IgD-negative memory B cell (primary cell): ENCODE measurements around the gene RNF13. TPM values are rescaled to one million over a fixed set of nuclear protein-coding genes. Genes with fewer than 3 reads are reported as not detected.
"Not testable (repeated sequence)": the region's sequence is repeated elsewhere in the genome, so short reads cannot be mapped to it uniquely, and the experiment has no call there.

Experiments
- H3K27ac Mint-ChIP-seq, 3 donors: one replicate each; pipeline ENCODE4 v1.8.0; 2020 to 2022; ENCODE audit warnings: mild to moderate bottlenecking in 3 of 3, mixed read lengths in 3 of 3, moderate library complexity in 1 of 3
- H3K27me3 Mint-ChIP-seq: one replicate; pipeline ENCODE4 v1.8.0; 2021; ENCODE audit warnings: mixed read lengths
- H3K36me3 Mint-ChIP-seq: one replicate; pipeline ENCODE4 v1.8.0; 2020; ENCODE audit warnings: mild to moderate bottlenecking, mixed read lengths
- H3K4me1 Mint-ChIP-seq, 3 donors: one replicate each; pipeline ENCODE4 v1.8.0; 2020 to 2022; ENCODE audit warnings: mixed read lengths in 3 of 3, mild to moderate bottlenecking in 1 of 3
- H3K4me3 Mint-ChIP-seq, 4 donors: one replicate each; pipeline ENCODE4 v1.8.0; 2020 to 2022; ENCODE audit warnings: mild to moderate bottlenecking in 4 of 4, mixed read lengths in 4 of 4, moderate library complexity in 3 of 4
- H3K9me3 Mint-ChIP-seq, 3 donors: one replicate each; pipeline ENCODE4 v1.8.0; 2020 to 2021; ENCODE audit warnings: mixed read lengths in 3 of 3, mild to moderate bottlenecking in 1 of 3
- polyA plus RNA-seq: library from polyadenylated mRNA; unstranded; fragments of 300-500 nt; fragmentation: Illumina TruSeq; gene quantifications from one replicate; pipeline ENCODE4 v1.2.3, GENCODE V29; 2021

RNF13 gene
- polyA plus RNA-seq, 1 donor from 2014 or later, result 121 TPM

- Mint-ChIP-seq H3K36me3 (no peaks in the 10 kb centered on the region), H3K4me3 (peak overlapping the region in 1 of 4 donors; percentile 3), H3K27ac (no peak overlapping the region), H3K27me3 (peaks cover 11% of the 10 kb centered on the region), H3K9me3 (peaks cover 0 to 2% (median 0%) of the 10 kb centered on the region in 3 donors), H3K4me1 (peaks cover 3 to 7% (median 5%) of the 10 kb centered on the region in 3 donors)
Observed at GRCh38 chr3:149975919-149976318, 162.9 kb downstream of the RNF13 start.

DNA sequence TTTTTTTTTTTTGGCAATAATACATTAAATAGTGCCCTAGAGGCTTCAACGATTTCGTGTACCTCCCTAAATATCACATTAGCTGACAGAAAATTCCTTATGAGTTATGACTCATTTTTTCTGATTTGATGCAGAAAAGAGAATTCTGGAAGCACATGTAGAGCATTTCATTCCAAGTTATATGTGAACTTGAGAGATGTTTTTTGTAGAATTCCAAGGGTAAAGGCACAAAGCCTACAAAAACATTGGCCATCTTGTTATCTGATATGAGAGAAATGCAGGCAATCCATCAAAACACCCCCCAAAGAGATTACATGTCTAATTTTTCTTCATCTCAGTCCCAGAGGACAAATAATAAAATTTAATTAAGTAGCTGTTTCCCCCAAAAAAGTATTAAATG, 164.4 kb downstream of the RNF13 start:
- Mint-ChIP-seq H3K4me3 (no peak overlapping the region), H3K27me3 (peaks cover 5% of the 10 kb centered on the region)

GRCh38 chr3:149981979-149982378, 169.0 kb downstream of the RNF13 start:
- H3K4me1 Mint-ChIP-seq, H3K9me3 Mint-ChIP-seq: not testable (repeated sequence)

More for the DNA sequence above, 164.4 kb downstream of the RNF13 start:
- Mint-ChIP-seq H3K4me1 (no peaks in the 10 kb centered on the region), H3K9me3 (peaks cover 0 to 2% (median 0%) of the 10 kb centered on the region in 3 donors), H3K27ac (no peak overlapping the region), H3K36me3 (no peaks in the 10 kb centered on the region)

DNA sequence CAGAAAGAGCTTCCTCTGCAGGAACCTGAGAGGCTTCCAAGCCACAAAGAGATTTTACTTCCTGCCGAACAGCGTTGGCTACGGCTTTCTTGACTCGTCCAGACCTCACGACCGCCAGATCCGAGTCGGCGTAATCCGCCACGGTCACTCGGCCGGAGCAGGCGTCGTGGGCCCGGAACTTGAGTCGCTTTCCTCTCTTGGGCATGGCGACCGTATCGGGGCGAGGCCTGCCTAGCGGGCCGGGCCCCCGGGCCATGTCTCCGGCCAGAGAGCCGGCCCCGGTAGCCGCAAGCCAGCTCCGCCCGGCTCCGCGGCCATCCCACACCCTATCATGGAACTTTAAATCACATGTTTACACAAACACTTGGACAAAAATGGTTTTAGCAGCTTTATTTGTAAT, 170.0 kb downstream of the RNF13 start:
- H3K9me3 Mint-ChIP-seq, H3K27me3 Mint-ChIP-seq, H3K36me3 Mint-ChIP-seq, H3K4me3 Mint-ChIP-seq, H3K27ac Mint-ChIP-seq, H3K4me1 Mint-ChIP-seq: not testable (repeated sequence)

More at GRCh38 chr3:149981979-149982378, 169.0 kb downstream of the RNF13 start:
- H3K36me3 Mint-ChIP-seq, H3K27ac Mint-ChIP-seq, H3K27me3 Mint-ChIP-seq, H3K4me3 Mint-ChIP-seq: not testable (repeated sequence)

GRCh38 chr3:149983628-149984027, 170.6 kb downstream of the RNF13 start:
- Mint-ChIP-seq H3K36me3 (no peaks in the 10 kb centered on the region), H3K9me3 (peaks cover 0 to 2% (median 0%) of the 10 kb centered on the region in 3 donors), H3K27me3 (peaks cover 6% of the 10 kb centered on the region), H3K4me3 (no peak overlapping the region), H3K4me1 (peaks cover 0 to 1% (median 0%) of the 10 kb centered on the region in 3 donors), H3K27ac (no peak overlapping the region)

GRCh38 chr3:149989307-149989706, 176.3 kb downstream of the RNF13 start:
- H3K9me3 Mint-ChIP-seq, result peaks cover 5% of the 10 kb centered on the region in 3 donors
- peak overlapping the region in 1 of 3 donors; percentile 34 for H3K27ac Mint-ChIP-seq
- H3K27me3 Mint-ChIP-seq, result peaks cover 8% of the 10 kb centered on the region
- no peak overlapping the region for H3K4me3 Mint-ChIP-seq
- no peaks in the 10 kb centered on the region for H3K36me3 Mint-ChIP-seq
- H3K4me1 Mint-ChIP-seq, result no peaks in the 10 kb centered on the region

- Mint-ChIP-seq H3K4me3 (no peak overlapping the region), H3K36me3 (peaks cover 3% of the 10 kb centered on the region), H3K9me3 (peaks cover 11 to 14% (median 13%) of the 10 kb centered on the region in 3 donors), H3K27ac (no peak overlapping the region), H3K27me3 (peaks cover 8% of the 10 kb centered on the region), H3K4me1 (no peaks in the 10 kb centered on the region)
Observed at GRCh38 chr3:149990423-149990948, 177.5 kb downstream of the RNF13 start.

GRCh38 chr3:149992416-149993058, 179.5 kb downstream of the RNF13 start:
- Mint-ChIP-seq H3K9me3 (peaks cover 11 to 19% (median 15%) of the 10 kb centered on the region in 3 donors), H3K27ac (no peak overlapping the region), H3K4me1 (no peaks in the 10 kb centered on the region), H3K4me3 (no peak overlapping the region), H3K36me3 (peaks cover 5% of the 10 kb centered on the region), H3K27me3 (peaks cover 3% of the 10 kb centered on the region)

DNA sequence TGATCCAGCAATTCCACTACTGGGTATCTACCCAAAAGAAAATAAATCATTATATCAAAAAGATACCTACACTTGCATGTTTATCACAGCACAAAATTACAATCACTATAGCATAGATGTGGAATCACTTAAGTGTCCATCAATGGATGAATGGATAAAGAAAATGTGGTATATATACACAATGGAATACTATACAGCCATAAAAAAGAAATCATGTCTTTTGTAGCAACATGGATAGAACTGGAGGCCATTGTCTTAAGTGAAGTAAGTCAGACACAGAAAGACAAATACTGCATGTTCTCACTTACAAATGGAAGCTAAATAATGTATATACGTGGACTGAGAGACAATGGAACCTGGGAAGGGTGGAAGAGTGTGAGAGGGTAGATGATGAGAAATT, 185.9 kb downstream of the RNF13 start:
- no peaks in the 10 kb centered on the region for H3K27me3 Mint-ChIP-seq
- H3K9me3 Mint-ChIP-seq, result peaks cover 8 to 17% (median 13%) of the 10 kb centered on the region in 3 donors
- H3K4me3 Mint-ChIP-seq, result no peak overlapping the region

DNA sequence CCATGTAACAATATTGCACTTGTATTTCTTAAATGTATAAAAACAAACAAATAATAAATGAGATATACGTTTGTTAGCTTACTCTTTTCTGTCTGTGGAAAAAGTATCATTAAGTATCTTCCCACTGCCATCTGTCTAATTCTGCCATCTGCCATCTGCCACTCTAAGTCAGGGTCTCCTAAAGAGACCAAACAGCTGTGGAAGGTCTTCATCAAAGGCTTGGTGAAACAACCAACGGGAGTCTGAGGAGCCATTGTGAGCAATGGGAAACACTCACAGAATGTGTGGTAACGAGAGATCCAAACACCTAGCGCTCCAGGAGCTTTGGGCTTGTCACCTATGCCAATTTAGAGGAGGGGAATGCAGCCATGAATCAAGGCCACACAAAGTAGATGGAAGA, 186.4 kb downstream of the RNF13 start:
- no peaks in the 10 kb centered on the region for H3K4me1 Mint-ChIP-seq
- H3K27me3 Mint-ChIP-seq, result no peaks in the 10 kb centered on the region
- peaks cover 8 to 17% (median 12%) of the 10 kb centered on the region in 3 donors for H3K9me3 Mint-ChIP-seq

More for the DNA sequence above, 185.9 kb downstream of the RNF13 start:
- no peaks in the 10 kb centered on the region for H3K4me1 Mint-ChIP-seq
- H3K36me3 Mint-ChIP-seq, result peaks cover 5% of the 10 kb centered on the region
- H3K27ac Mint-ChIP-seq, result no peak overlapping the region

GRCh38 chr3:150000641-150001040, 187.6 kb downstream of the RNF13 start:
- Mint-ChIP-seq H3K4me1 (no peaks in the 10 kb centered on the region), H3K27me3 (no peaks in the 10 kb centered on the region), H3K27ac (no peak overlapping the region), H3K9me3 (peaks cover 2 to 6% (median 3%) of the 10 kb centered on the region in 3 donors), H3K4me3 (no peak overlapping the region), H3K36me3 (peaks cover 2% of the 10 kb centered on the region)

More for the DNA sequence above, 186.4 kb downstream of the RNF13 start:
- peaks cover 5% of the 10 kb centered on the region for H3K36me3 Mint-ChIP-seq
- no peak overlapping the region for H3K27ac Mint-ChIP-seq
- no peak overlapping the region for H3K4me3 Mint-ChIP-seq

- Mint-ChIP-seq H3K27ac (no peak overlapping the region), H3K4me1 (no peaks in the 10 kb centered on the region), H3K36me3 (no peaks in the 10 kb centered on the region), H3K27me3 (peaks cover 2% of the 10 kb centered on the region), H3K9me3 (no peaks in the 10 kb centered on the region), H3K4me3 (no peak overlapping the region)
Observed at GRCh38 chr3:150005243-150006112, 192.5 kb downstream of the RNF13 start.

DNA sequence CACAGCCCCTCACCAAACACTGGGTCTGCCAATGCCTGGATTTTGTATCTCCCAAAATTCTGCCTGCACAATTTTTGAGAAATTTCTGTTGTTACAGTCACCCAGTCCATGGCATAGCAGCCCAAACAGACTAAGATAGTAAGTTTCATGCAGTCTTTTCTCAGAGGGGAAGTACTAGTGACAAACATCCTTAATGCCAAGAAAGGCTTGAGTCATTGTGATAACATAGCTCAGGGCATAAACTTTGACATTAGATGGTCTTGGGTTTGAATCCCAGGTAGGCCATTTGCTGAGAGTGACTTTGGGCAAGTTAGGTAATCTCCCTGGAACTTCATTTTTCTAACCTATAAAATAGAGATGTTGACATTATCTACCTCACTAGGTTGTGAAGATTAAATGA, 193.8 kb downstream of the RNF13 start:
- Mint-ChIP-seq H3K4me3 (no peak overlapping the region), H3K36me3 (no peaks in the 10 kb centered on the region), H3K27ac (no peak overlapping the region), H3K9me3 (no peaks in the 10 kb centered on the region), H3K27me3 (peaks cover 2% of the 10 kb centered on the region), H3K4me1 (no peaks in the 10 kb centered on the region)
